Tibial nerve (tissue), 4 donors: ENCODE results near the gene CDH13. TPM values are rescaled to one million over a fixed set of nuclear protein-coding genes. Genes with fewer than 3 reads are reported as not detected.

Source experiments
- DNase-seq, 2 donors: peaks; one replicate each; pipeline ENCODE4 v3.0.0-alpha.2; 2019; ENCODE audit warnings: low spot score in 2 of 2
- H3K27ac ChIP-seq, 4 donors: fragments of 200-600 bp; sonication (generic) in 3 of 4; one replicate each; pipeline ENCODE4 v1.5.1; 2017 to 2019; ENCODE audit warnings: mild to moderate bottlenecking in 1 of 4
- H3K27me3 ChIP-seq, 2 donors: fragments of 200-600 bp; sonication (generic) in 1 of 2; one replicate each; pipeline versions ENCODE4 v1.5.1 to v1.6.0; 2017 to 2019
- H3K36me3 ChIP-seq, 3 donors: fragments of 200-600 bp; sonication (generic); one replicate each; pipeline ENCODE4 v1.5.1; 2018 to 2019
- H3K4me1 ChIP-seq, 4 donors: fragments of 200-600 bp; sonication (generic) in 3 of 4; one replicate each; pipeline ENCODE4 v1.5.1; 2017 to 2019
- H3K4me3 ChIP-seq, 4 donors: fragments of 200-600 bp; sonication (generic) in 3 of 4; one replicate each; pipeline ENCODE4 v1.5.1; 2017 to 2019; ENCODE audit warnings: mild to moderate bottlenecking in 1 of 4, moderate library complexity in 1 of 4
- H3K9me3 ChIP-seq, 4 donors: fragments of 200-600 bp; sonication (generic) in 3 of 4; one replicate each; pipeline ENCODE4 v1.5.1; 2017 to 2019
- CTCF ChIP-seq, 5 experiments: fragments of 200-600 bp in 3 of 5; fragments of 450-650 bp in 2 of 5; sonication (generic) in 3 of 5; IDR thresholded peaks; one replicate each; pipeline ENCODE4 v1.5.1; 2016 to 2019; ENCODE audit warnings: antibody characterized with exemption in 5 of 5, mild to moderate bottlenecking in 3 of 5, moderate library complexity in 2 of 5
- EP300 ChIP-seq, 2 donors: sonication (generic); formaldehyde crosslinking; IDR thresholded peaks; one replicate each; pipeline ENCODE4 v1.6.1; 2017; ENCODE audit warnings: antibody characterized with exemption in 2 of 2, mild to moderate bottlenecking in 1 of 2
- POLR2A ChIP-seq, 2 donors: fragments of 450-650 bp; IDR thresholded peaks; one replicate each; pipeline ENCODE4 v1.6.1; 2017; ENCODE audit warnings: antibody characterized with exemption in 2 of 2, mild to moderate bottlenecking in 2 of 2, moderate library complexity in 2 of 2
- WGBS, 2 donors: methylation state at CpG; one replicate each; pipeline ENCODE4 v1.1.5; 2018; 5-methylcytosine and 5-hydroxymethylcytosine counted together
- total RNA-seq, 4 donors: library from RNA; depleted of rRNA; stranded (reverse); fragments of >200 nt; gene quantifications; one replicate each; pipeline ENCODE4 v1.1.0, GENCODE V29; 2016

Gene CDH13
- total RNA-seq, 4 donors from 2014 or later = 4.1 to 14.4 (median 5.8) TPM

- no peak overlapping the region for H3K27ac ChIP-seq
- no peak overlapping the region for H3K4me3 ChIP-seq
- WGBS, 2 donors = 91 to 93% methylated on average over 8 of the region's 8 CpGs
- DNase-seq = no peak
- TF ChIP-seq POLR2A (IDR thresholded peaks at IDR 0.05) = no peak
- no peak for TF ChIP-seq EP300 (IDR thresholded peaks at IDR 0.05)
- TF ChIP-seq CTCF (IDR thresholded peaks at IDR 0.05) = no peak
- no peaks in the 10 kb centered on the region for H3K4me1 ChIP-seq
- H3K9me3 ChIP-seq = no peaks in the 10 kb centered on the region
- H3K27me3 ChIP-seq = no peaks in the 10 kb centered on the region
- no peaks in the 10 kb centered on the region for H3K36me3 ChIP-seq
Observed at GRCh38 chr16:82715160-82715559, 88.4 kb downstream of the CDH13 start.

GRCh38 chr16:82715833-82716232 is 89.1 kb downstream of the CDH13 start:
- 64% methylated on average over 3 of the region's 3 CpGs for WGBS, 2 donors

GRCh38 chr16:82716361-82716855 is 89.6 kb downstream of the CDH13 start:
- 74 to 78% methylated on average over 3 of the region's 3 CpGs for WGBS, 2 donors
- H3K27ac ChIP-seq = no peak overlapping the region

More at GRCh38 chr16:82715833-82716232, 89.1 kb downstream of the CDH13 start:
- Histone ChIP-seq H3K27me3 (no peaks in the 10 kb centered on the region), H3K36me3 (no peaks in the 10 kb centered on the region), H3K4me3 (no peak overlapping the region), H3K9me3 (no peaks in the 10 kb centered on the region), H3K4me1 (no peaks in the 10 kb centered on the region), H3K27ac (no peak overlapping the region)
- no peak for DNase-seq
- no peak for TF ChIP-seq POLR2A (IDR thresholded peaks at IDR 0.05)
- TF ChIP-seq EP300 (IDR thresholded peaks at IDR 0.05) = no peak
- TF ChIP-seq CTCF (IDR thresholded peaks at IDR 0.05) = no peak

GRCh38 chr16:82720414-82720813 is 93.6 kb downstream of the CDH13 start:
- WGBS, 2 donors = 62 to 67% methylated on average over 3 of the region's 3 CpGs

More at GRCh38 chr16:82716361-82716855, 89.6 kb downstream of the CDH13 start:
- Histone ChIP-seq H3K27me3 (no peaks in the 10 kb centered on the region), H3K4me3 (no peak overlapping the region), H3K4me1 (no peaks in the 10 kb centered on the region), H3K9me3 (no peaks in the 10 kb centered on the region), H3K36me3 (no peaks in the 10 kb centered on the region)
- no peak for DNase-seq
- no peak for TF ChIP-seq EP300 (IDR thresholded peaks at IDR 0.05)
- TF ChIP-seq CTCF (IDR thresholded peaks at IDR 0.05) = no peak
- no peak for TF ChIP-seq POLR2A (IDR thresholded peaks at IDR 0.05)

GRCh38 chr16:82726306-82726705 is 99.5 kb downstream of the CDH13 start:
- Histone ChIP-seq H3K4me3 (no peak overlapping the region), H3K36me3 (no peaks in the 10 kb centered on the region), H3K27ac (no peak overlapping the region), H3K27me3 (no peaks in the 10 kb centered on the region), H3K9me3 (peaks cover 0 to 14% (median 0%) of the 10 kb centered on the region in 4 donors), H3K4me1 (no peaks in the 10 kb centered on the region)
- no peak for DNase-seq
- TF ChIP-seq CTCF (IDR thresholded peaks at IDR 0.05) (no peak), POLR2A (IDR thresholded peaks at IDR 0.05) (no peak)
- WGBS, 2 donors = 71 to 77% methylated on average over 2 of the region's 2 CpGs

More at GRCh38 chr16:82720414-82720813, 93.6 kb downstream of the CDH13 start:
- TF ChIP-seq EP300 (IDR thresholded peaks at IDR 0.05) = no peak
- no peak for TF ChIP-seq POLR2A (IDR thresholded peaks at IDR 0.05)
- TF ChIP-seq CTCF (IDR thresholded peaks at IDR 0.05) = no peak
- no peaks in the 10 kb centered on the region for H3K9me3 ChIP-seq
- DNase-seq = no peak
- no peaks in the 10 kb centered on the region for H3K27me3 ChIP-seq
- no peak overlapping the region for H3K4me3 ChIP-seq
- H3K4me1 ChIP-seq = no peaks in the 10 kb centered on the region
- H3K27ac ChIP-seq = no peak overlapping the region
- H3K36me3 ChIP-seq = no peaks in the 10 kb centered on the region
